Type B pancreatic cell (in vitro differentiated cells): ENCODE measurements around the gene EFCAB6. TPM values are rescaled to one million over a fixed set of nuclear protein-coding genes. Genes with fewer than 3 reads are reported as not detected.

Source experiments
- DNase-seq: peaks from one replicate; pipeline ENCODE4 v3.0.0; 2021; ENCODE audit warnings: mixed read lengths; ENCODE audit not compliant: unreplicated experiment; ENCODE audit errors: extremely low spot score
- H3K27ac Mint-ChIP-seq: 2 replicates; pipeline ENCODE4 v1.8.0; 2021; ENCODE audit warnings: mild to moderate bottlenecking, mixed read lengths
- H3K27me3 Mint-ChIP-seq: 2 replicates; pipeline ENCODE4 v1.8.0; 2021; ENCODE audit warnings: mixed read lengths
- H3K36me3 Mint-ChIP-seq: 2 replicates; pipeline ENCODE4 v1.8.0; 2021; ENCODE audit warnings: mixed read lengths
- H3K4me1 Mint-ChIP-seq: one replicate; pipeline ENCODE4 v1.8.0; 2021; ENCODE audit warnings: mixed read lengths; ENCODE audit not compliant: unreplicated experiment
- H3K4me3 Mint-ChIP-seq: 2 replicates; pipeline ENCODE4 v1.8.0; 2021; ENCODE audit warnings: mild to moderate bottlenecking, mixed read lengths
- H3K9me3 Mint-ChIP-seq: 2 replicates; pipeline ENCODE4 v1.8.0; 2021; ENCODE audit warnings: mixed read lengths
- total RNA-seq: library from RNA; stranded (reverse); gene quantifications from 2 replicates; pipeline ENCODE4 v1.2.1, GENCODE V29; 2021; ENCODE audit warnings: low replicate concordance
- TF ChIP-seq, protein P1 (sequence below): fragments of 200-600 bp; sonication (generic); conservative IDR thresholded peaks from 2 replicates; pipeline ENCODE4 v1.5.0; 2021; ENCODE audit warnings: antibody characterized with exemption, mild to moderate bottlenecking

The EFCAB6 gene
- total RNA-seq, 1 donor from 2014 or later, result 5.3 TPM

DNA sequence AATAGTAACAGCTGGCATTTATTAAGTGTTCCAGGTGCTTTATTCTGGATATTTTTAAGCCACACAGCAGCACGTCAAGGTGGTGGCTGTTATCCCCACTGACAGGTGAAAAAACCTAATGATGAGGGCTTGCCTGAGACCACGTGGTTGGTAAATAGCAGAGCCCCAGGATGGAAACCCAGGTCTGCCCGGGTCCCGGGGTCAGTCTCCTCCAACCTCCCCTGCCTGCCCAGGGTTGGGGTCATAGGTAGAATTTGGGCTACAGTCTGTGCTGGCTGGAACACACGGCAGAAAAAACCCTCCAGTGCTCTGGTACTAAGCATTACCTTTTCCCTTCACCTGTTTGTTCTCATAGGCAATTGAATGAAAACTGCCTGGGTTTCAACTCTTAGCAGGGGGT is 57.9 kb downstream of the EFCAB6 start:
- Mint-ChIP-seq H3K4me1 (peaks cover 8% of the 10 kb centered on the region), H3K4me3 (no peak overlapping the region), H3K36me3 (peaks cover 3% of the 10 kb centered on the region), H3K27me3 (peaks cover 37% of the 10 kb centered on the region), H3K27ac (no peak overlapping the region), H3K9me3 (no peaks in the 10 kb centered on the region)
- no peak for DNase-seq
- TF ChIP-seq, protein P1, sequence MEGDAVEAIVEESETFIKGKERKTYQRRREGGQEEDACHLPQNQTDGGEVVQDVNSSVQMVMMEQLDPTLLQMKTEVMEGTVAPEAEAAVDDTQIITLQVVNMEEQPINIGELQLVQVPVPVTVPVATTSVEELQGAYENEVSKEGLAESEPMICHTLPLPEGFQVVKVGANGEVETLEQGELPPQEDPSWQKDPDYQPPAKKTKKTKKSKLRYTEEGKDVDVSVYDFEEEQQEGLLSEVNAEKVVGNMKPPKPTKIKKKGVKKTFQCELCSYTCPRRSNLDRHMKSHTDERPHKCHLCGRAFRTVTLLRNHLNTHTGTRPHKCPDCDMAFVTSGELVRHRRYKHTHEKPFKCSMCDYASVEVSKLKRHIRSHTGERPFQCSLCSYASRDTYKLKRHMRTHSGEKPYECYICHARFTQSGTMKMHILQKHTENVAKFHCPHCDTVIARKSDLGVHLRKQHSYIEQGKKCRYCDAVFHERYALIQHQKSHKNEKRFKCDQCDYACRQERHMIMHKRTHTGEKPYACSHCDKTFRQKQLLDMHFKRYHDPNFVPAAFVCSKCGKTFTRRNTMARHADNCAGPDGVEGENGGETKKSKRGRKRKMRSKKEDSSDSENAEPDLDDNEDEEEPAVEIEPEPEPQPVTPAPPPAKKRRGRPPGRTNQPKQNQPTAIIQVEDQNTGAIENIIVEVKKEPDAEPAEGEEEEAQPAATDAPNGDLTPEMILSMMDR, result no peak

DNA sequence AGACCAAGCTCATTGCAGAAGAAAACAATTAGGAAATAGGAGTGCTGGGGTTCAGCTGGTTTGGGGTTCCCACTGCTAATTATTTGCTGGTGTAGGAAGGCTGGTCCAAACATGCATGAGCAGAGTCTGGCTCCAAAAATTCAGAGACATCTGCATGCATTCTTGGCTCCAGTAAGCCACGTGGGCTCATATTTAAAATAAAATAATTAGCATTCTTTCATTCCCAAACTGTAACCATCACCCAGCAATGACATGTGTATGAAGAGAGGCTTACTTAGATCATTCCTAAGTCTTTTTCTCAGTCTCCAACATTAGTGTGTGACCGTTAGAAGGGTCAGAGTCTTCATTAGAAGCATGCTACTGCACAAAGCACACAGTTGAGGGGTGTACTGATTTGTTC is 58.4 kb downstream of the EFCAB6 start:
- H3K4me3 Mint-ChIP-seq, result no peak overlapping the region
- H3K36me3 Mint-ChIP-seq, result peaks cover 3% of the 10 kb centered on the region
- H3K4me1 Mint-ChIP-seq, result peaks cover 8% of the 10 kb centered on the region
- DNase-seq, result no peak
- no peaks in the 10 kb centered on the region for H3K9me3 Mint-ChIP-seq
- H3K27ac Mint-ChIP-seq, result no peak overlapping the region
- TF ChIP-seq, protein P1, result no peak
- peaks cover 35% of the 10 kb centered on the region for H3K27me3 Mint-ChIP-seq

DNA sequence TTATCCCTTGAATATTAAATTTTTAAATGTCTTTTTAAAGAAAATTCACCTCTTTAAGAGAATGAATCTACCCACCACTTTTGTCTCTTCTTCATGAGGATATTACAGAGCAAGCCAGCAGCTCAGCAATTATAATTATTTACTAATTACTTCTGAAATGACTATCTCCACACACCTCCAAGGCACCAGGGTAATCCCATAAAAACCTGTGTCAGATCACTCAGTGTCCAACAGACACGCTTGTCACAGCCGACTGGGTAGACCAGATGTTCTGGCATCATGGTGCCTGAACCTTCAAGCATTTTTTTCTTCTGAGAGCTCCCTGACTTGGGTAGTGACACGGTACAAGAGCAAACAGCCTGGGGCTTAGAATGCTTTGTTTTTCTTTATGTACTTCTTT is 61.4 kb downstream of the EFCAB6 start:
- peaks cover 30% of the 10 kb centered on the region for H3K27me3 Mint-ChIP-seq
- no peak for DNase-seq
- no peak overlapping the region for H3K27ac Mint-ChIP-seq
- no peaks in the 10 kb centered on the region for H3K9me3 Mint-ChIP-seq
- no peak overlapping the region for H3K4me3 Mint-ChIP-seq
- H3K4me1 Mint-ChIP-seq, result peaks cover 8% of the 10 kb centered on the region
- peaks cover 3% of the 10 kb centered on the region for H3K36me3 Mint-ChIP-seq
- TF ChIP-seq, protein P1, result no peak

GRCh38 chr22:43749473-43749872 is 62.6 kb downstream of the EFCAB6 start:
- H3K4me1 Mint-ChIP-seq, result peaks cover 15% of the 10 kb centered on the region
- no peak for DNase-seq
- H3K27ac Mint-ChIP-seq, result no peak overlapping the region
- H3K27me3 Mint-ChIP-seq, result peaks cover 31% of the 10 kb centered on the region
- H3K4me3 Mint-ChIP-seq, result no peak overlapping the region
- H3K9me3 Mint-ChIP-seq, result no peaks in the 10 kb centered on the region
- peaks cover 3% of the 10 kb centered on the region for H3K36me3 Mint-ChIP-seq
- TF ChIP-seq, protein P1, result no peak

DNA sequence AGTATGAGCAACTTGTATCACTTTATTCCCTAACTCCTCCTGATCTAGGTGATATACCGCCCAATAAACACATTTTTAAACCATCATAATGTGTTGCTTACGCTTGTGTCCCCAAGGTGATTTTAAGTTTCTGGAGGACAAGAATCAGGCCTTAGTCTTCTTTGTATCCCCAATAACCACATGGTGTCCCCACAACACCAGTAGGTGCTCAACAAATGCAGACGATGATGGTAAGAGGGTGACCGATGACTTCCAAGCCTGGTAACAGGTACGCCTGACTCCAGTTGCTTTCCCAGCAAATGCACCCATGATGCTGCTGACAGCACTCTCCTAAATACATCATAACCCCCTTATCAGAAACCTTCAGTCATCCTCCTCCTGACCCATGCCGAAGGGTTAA is 64.2 kb downstream of the EFCAB6 start:
- Mint-ChIP-seq H3K27me3 (peaks cover 36% of the 10 kb centered on the region), H3K36me3 (peaks cover 8% of the 10 kb centered on the region)

More for the DNA sequence above, 64.2 kb downstream of the EFCAB6 start:
- Mint-ChIP-seq H3K27ac (no peak overlapping the region), H3K4me1 (peaks cover 15% of the 10 kb centered on the region), H3K9me3 (no peaks in the 10 kb centered on the region), H3K4me3 (no peak overlapping the region)
- TF ChIP-seq, protein P1, result no peak
- no peak for DNase-seq
